Ramos (cell line): Measurements from ENCODE around the gene SLC1A2.

Experiments used
- in situ Hi-C: fragments of 300-500 bp; cut with MboI; formaldehyde crosslinking; loops from one replicate; pipeline ENCODE4 v1.14.3; 2022; ENCODE audit warnings: low sequenced_read_pairs; ENCODE audit not compliant: unreplicated experiment

Gene SLC1A2

DNA sequence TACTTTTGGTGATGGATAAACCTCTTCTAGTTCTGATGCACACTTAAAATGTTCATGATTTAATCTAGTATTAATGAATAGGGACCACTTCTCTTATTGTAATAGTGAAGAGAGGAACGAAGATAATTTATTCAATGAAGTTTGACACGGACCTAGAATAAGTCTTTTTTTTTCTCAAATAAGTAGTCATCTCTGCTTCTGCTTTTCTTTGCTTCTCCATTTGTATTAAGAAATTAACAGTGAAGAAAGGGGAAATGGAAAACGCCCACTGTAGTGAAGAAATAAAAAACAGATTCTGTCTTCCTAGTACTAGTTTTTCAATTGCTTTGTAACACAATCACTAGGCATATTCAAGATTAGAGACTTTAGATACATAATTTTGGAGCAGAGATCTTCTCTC, 207.4 kb downstream of the SLC1A2 start:
- in situ Hi-C loops, result no loop called here

DNA sequence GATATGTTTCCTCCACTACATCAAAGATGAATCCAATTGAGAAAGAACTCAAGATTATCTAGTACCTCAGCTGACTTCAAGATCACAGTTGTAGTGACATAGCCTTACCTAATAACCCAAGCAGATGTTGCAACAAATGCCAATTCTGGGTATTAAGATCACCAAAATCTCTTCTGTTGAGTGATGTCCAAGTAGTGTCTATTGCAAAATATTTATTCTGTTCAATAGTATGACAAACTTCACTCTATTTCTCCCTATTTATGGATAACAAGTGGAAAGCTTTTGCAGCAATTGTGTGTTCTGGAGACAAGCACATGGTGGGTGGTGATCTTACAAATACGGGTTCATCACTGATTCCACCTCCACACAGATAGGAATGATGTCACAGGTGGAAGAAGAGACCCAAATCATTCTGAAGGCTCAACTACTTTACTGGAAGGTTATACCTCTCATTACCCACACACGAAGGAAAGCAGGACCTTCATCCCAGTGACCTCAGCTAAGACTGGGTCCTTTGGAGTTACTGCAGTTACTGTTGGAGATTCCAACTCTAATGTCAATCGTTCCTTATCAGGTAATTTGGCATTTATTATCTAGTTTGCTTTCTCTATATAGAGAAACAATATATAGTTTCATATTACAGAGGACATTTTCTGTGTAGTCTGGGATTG, 208.3 kb downstream of the SLC1A2 start:
- in situ Hi-C loops, result no loop called here

DNA sequence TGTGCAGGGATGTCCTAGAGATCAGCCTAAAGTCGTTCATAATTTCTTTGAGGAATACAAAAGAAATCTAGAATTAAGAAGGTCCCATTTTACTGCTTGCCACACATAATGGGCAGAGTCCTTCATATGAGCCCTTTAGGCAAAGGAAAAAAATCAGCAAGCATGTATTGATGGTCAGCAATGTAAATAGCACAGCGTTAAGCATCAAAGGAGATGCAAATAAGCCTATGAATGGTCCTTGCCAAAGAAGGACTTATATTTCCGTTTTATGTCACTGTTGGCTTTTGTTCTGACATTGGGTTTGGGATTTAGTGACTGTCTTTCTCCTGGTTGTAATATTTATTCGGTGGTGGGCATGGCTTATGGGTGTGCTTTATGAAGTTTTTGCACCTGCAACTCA, 210.6 kb downstream of the SLC1A2 start:
- in situ Hi-C loops, result no loop called here

DNA sequence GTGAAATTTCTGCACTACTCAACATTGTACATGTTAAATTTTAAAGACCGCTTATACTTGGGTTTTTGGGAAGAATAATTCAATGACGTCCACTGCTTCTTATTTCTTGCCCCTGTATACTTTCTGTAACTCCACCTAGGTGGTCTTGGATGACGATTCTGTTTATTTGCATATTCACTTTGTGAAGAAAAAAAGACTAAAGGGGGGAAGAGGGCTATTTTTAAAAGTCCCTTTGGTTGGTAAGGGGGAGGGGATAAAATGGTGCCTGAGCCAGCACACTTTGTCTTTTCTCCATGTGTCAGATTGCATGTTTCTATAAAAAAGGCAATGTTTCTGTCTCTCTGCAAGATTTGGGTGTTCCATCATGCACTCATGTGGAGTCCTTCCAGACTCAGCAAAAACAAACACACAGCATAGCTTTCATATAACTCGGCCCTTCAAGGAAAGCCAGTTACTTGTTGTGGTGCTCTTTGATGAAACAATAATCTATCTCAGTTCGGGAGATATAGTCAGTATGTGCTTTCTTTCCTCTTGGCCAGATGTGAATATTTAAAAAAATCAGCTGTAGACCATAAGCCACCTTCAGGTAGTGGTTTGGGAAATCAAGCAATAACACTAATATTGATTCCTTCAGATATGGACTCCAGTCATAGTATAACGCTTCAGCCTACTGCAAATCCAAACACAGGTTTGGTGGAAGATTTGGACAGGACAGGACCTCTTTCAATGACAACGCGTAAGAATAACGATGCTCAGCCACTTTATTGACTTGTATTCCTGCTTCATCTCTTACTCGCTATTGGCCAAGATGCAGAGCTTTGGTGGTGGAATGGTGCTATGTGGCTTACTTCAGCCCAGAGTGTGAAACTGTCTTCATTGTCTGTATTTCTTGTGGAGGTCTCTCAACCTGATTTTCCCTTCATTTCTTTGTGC, 211.6 kb downstream of the SLC1A2 start:
- in situ Hi-C loops, result no loop called here

DNA sequence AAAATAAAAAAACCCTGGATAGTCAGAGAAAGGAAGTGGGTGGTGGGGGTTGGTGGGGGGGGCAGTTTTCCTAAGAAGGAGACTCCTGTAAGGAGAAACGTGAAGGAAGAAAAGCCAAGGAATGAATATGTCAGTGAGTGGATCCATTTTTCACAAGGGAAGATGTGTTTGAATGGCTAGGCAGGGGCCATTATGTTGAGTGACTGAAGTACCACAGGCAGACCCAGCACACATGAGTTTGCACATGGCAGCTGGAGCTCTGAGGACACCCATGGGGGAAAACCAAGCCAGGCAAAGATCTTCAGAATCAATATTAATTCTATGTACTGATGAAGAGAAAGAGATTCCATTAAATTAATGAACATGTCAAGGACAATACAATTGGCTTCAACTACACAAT, 212.7 kb downstream of the SLC1A2 start:
- in situ Hi-C loops, result no loop called here

DNA sequence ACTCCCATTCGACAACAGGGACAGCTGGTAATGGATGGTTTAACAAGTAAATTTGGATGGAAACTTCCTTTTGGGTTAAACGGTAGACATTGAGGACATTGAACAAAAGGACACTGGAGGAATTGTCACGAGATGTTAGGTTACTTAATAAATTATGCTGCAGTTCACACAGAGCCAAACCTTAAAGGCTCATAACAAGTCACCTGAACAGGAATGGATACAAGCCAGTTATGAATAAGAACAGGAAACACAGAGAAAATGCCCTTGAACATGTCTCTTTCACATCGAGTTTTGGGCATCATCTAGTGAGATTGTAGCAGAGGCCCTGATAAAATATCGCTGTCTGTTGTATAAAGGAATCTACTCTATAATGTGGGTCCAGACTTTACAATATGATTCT, 214.7 kb downstream of the SLC1A2 start:
- in situ Hi-C loops, result no loop called here
